Measurements from ENCODE around the gene GINS3.

Gene GINS3

DNA sequence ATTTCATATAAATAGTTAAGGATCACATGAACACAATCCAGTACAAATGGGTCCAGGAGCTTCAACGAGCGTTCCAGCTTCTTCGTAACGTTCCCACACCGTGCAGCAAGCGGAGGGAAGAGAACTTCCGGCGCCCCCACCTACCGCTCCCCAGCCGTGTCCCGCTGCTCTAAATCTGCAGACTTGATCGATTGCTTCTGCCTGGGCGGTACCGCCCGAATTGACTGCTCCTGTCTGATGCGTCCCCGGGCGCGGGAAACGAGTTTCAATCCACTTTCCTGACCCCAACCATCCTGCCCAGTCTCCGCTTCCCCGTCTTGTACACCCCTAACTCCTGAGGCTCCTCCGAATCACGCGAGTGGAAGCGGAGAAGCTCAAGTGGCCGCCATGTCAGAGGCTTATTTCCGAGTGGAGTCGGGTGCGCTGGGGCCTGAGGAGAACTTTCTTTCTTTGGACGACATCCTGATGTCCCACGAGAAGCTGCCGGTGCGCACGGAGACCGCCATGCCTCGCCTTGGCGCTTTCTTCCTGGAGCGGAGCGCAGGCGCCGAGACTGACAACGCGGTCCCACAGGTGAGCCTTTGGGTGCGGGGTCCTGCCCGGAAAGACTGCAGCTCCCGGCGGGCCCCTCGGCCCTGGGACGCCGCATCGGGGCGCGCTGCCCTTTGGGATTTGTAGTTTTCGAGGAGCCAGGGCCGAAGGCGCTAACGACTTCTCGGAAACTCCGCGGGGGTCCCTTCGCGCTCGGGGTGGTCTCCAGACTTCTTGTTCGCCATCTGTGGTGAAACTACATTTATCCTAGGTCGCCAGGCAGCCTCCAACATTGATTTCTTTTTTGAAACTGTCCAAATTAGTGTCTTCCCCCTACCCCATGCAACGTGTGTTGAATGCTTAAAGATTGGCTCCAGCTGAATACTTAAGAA lies at the start of gene GINS3:
Gene GINS3 (plus strand): TSS at position 257 of the 923 bp plus-strand sequence. CDS start 131 bp downstream, at position 388.
- DNase-seq = peak; percentile 69

DNA sequence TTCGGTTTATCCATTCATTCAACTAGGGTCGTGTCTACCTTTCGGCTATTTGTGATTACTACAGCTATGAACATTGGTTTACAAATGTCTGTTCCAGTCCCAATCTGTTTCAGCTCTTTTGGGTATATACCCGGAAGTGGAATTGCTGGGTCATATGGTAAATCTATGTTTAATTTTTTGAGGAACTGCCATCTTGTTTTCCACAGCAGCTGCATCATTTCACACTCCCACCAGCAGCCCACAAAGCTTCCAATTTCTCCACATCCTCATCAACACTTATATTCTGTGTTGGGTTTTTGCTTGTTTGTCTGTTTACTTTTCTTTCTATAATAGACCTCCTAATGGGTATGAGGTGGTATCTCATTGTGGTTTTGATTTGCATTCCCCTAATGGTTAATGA lies 48.7 kb upstream of the GINS3 start:
- no peak for DNase-seq

DNA sequence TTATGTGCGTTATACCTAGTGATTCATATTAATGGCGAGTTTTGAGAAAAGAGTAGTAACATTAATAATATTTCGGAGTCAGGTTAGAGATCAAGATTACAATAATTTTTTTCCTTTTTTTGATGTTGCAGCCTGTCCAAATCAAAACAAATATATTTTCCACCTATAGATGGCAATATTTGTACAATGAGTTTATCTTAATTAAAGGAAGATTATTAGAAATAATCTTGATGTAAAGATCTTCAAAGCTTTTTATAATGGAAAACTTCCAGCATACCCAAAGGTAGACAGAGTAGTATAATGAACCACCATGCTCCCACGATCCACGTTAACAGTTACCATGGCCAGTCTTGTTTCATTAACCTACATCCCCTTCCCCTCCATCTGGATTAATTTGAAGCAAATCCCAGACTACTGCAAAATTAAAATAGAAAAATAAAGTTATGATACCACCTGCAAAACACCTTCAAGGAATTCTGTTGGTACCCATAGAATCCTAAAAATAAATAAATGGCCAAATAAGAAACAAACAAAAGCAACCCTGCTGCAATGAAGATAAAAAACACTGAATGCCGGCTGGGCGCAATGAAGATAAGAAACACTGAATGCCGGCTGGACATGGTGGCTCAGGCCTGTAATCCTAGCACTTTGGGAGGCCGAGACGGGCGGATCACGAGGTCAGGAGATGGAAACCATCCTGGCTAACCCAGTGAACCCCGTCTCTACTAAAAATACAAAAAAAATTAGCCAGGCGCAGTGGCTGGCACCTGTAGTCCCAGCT lies 46.5 kb upstream of the GINS3 start:
- no peak for DNase-seq

DNA sequence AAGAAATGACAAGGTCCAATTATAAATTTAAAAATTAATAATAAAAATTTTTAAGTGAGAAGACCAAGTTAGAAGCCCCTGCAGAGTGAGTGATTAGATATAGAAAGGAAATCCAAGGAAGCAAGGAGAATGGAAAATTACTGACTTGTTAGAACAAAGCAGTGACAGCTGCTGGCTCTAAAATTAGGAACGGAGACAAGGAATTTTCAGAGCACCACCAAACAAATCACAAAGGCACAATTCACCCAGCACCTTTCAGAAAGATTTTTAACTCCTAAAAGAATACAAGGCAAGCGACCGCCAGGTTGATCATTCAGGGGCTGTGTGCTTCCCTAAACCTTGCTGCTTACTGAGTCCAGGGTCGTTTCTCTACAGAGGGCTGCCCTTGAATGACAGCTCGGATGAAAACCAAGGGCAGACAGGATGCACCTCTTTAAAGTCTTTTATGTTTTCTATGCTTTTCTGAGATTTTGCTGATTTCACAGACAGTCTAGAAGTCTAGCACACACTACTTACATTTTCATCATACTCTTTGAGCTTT lies 45.4 kb upstream of the GINS3 start:
- no peak for DNase-seq

DNA sequence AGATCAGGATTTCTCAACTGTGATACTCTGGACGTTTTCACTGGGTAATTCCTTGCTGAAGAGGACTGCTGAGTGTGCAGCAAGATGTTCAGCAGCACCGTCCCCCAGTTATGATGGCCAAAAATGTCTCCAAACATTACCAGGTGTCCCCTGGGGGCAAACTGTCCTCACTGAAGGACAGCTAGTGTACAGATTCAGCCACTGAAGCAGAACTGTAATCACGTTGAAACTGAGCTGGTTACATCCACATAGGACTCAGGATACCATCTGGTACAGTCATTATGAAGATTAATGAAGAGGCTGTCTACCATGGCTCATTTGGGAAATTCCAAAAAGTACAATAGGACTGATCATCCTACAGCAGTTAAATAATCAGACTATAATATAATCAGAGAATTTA lies 43.3 kb upstream of the GINS3 start:
- DNase-seq = no peak

DNA sequence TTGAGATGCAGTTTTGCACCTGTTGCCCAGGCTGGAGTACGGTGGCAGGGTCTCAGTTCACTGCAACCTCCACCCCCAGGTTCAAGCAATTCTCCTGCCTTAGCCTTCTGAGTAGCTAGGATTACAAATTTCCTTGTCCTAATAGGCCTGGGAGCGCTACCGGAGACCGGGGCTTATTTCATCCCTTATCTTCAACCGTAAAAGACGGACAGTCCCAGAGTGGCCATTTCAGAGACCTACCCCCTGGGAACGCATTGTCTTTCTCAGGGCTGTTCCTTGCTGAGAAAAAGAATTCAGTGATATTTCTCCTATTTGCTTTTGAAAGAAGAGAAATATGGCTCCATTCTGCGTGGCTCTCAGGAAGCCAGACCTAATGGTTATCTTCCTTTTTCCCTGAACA lies 39.6 kb upstream of the GINS3 start:
- DNase-seq = no peak

DNA sequence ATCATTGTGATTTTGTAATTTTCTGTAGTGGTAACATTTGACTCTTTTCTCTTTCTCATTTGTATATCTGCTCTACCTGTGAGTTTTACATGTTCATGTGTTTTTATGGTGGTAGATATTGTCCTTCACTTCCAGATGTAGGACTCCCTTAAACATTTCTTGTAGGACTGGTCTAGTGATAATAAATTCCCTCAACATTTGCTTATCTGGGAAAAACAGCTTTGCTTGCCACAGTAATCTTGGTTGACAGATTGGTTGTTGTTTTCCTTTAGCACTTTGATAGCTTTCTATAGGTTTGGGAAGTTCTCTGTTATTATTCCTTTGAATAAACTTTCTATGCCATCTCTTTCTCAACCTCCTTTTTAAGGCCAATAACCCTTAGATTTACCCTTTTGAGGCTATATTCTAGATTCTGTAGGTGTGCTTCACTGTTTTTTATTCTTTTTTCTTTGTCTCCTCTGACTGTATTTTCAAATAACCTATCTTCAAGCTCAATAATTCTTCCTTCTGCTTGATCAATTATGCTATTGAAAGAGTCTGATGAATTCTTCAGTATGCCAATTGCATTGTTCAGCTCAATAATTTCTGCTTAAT lies 32.1 kb upstream of the GINS3 start:
- no peak for DNase-seq

DNA sequence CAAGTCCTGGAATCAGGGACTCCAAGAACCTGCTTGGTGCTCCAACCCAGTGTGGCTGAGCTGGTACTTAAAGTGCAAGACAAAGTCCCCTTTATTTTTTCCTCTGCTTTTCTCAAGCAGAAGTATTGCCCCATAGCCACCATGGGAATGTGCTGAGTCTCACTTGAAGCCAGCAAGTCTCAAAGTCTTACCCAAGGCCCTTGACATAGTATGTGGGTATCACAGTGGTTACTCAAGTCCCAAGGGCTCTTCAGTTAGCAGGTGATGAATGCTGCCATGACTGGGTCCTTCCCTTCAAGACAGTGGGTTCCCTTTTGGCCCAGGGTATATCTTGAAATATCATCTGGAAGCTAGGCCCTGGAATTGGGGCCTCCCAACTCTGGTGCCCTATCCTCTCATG lies 30.5 kb upstream of the GINS3 start:
- DNase-seq = no peak

DNA sequence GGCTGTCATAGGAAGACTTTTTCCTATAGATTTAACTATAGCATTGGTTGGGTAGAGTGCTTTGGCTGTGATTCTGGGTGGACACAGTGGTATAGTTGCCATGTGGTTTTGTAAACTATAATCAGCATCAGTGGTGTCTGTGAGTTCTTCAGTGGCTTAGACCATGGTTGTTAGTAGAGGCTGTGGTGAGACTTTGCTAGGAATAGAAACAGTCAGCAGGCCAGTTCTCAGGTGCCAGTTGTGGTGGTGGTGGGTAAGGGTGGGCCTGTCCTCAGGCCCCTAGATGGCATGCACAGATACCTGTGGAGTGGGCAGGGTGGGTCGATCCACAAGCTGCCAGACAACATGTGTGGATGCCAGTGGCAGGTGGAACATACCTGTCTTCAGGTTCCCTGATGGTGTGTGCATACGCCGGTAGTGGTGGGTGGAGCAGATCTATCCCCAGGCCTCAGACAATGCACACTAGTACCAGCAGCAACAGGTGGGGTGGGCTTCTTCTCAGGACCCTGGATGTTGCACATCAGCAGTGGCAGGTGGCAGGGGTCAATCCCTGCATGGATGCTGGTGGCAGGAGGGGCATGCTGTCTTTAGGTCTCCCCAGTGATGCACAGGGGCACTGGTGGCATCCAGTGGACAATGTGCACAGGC lies 28.4 kb upstream of the GINS3 start:
- DNase-seq = no peak

DNA sequence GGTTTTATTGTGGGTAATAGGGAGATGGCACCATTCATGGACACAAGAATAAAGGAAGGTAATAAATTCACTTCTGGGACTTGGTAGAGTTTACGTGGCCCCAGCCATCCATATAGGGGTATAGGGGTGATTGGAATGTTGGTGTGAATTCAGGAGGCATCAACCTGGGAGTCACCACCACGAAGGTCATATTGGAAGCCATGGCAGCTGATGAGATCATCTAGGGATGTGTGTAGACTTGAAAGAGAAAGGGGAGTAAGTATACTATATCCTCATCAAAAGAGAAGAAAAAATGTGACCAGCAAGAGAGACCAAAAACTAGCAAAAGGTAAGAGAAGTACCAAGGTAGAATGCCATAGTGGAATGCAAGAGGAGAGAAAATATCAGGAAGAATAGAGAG lies 26.6 kb upstream of the GINS3 start:
- DNase-seq = no peak

DNA sequence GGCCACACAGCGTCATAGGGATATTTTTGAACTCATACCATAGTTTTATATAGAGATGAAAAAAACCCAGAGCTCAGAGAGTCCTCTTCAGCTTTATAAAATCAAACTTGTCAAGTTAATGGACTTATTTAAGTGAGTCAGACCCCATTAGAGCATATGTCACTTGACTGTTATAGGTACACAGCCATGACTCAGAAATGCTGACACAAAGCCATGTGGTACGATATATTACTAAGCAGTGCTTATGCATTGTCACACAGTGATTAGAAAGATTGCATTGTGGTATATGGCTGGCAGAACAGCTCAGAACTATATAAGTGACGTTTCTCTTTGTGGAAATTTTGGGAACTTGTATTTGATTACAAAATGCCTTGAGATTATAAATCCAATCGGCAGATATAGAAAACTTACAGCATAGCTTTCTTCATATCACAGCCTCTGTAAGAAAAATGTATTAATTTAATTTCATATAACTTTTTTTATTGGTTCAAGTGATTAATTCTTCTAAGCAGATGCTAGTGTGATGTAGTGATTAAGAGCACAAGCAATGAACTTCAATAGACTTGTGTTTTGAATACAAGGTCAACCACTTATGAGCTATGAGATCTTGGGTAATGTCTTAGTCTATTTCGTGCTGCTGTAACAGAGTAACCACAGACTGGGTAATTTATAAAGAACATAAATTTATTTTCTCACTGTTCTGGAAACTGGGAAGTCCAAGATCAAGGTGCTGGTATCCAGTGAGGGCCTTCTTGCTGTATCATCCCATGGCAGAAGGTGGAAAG lies 25.8 kb upstream of the GINS3 start:
- DNase-seq = no peak

DNA sequence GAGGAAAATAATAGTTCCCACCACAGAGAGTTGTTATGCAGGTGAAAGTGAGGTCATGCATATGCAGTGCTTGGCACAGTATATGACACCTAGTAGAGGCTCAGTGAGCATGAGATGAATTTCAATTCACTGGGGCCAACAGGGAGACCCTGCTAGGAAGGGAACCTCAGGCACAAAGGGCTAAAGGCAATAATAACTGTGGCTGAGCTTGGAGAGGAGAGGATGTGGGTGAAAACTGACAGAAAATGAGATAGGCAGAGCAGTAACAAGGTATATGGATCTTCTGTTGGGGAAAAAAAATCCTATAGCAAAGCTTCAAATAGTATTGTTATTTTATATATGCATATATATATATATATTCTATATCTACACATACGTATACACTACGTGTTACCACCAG lies 25.0 kb upstream of the GINS3 start:
- no peak for DNase-seq

DNA sequence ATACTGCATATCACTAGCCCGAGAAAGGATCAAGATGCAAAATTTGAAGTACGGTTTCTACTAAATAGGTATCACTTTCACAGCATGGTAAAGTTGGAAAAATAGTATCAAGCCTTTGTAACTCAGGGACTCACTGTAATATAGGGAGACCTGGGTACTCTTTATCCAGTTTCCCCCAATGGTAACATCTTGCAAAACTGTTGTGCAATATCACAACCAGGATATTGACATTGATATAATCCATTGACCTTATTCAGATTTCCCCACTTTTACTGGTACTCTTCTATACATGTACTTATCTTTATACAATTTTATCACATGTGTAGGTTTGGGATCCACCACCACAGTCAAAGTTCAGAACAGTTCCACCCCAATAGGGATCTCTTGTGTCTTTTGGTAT lies 20.4 kb upstream of the GINS3 start:
- no peak for DNase-seq

DNA sequence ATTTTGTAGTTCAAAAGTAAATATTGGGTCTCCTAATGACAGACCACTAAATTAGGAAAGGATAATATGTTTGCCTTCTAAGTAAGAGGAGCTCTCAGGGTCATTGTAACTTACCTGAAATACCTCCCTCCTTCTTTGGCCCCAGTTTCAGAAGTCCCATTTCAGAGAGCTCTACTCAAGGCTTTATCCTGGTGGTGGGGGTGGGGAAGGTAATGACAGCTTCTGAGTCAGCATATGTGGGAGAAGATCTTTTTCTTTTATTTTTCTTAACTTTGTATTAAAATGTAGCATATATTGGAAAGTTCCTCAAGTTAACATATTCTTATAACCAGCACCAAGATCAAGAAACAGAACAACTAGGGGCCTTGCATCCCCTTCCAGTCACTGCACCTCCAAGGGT lies 16.9 kb upstream of the GINS3 start:
- DNase-seq = no peak

DNA sequence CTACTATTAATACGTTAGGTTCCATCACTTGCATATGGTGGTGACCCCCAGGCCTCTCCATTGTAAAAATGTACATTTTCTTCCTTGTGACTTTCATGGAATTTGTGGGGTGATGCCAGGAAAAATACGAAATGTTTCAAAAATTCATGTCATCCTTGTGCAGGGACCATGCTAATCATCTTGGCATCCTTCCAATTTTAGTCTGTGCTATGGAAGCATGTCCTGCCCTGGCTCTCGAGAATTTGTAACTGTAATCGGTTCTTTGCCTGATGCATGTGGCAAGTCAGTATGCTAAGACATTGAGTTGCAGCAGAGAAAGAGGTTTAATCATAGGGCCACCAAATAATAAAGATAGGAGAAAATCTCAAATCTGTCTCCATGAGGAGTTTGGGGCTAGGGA lies 14.3 kb upstream of the GINS3 start:
- DNase-seq = peak; percentile 3

DNA sequence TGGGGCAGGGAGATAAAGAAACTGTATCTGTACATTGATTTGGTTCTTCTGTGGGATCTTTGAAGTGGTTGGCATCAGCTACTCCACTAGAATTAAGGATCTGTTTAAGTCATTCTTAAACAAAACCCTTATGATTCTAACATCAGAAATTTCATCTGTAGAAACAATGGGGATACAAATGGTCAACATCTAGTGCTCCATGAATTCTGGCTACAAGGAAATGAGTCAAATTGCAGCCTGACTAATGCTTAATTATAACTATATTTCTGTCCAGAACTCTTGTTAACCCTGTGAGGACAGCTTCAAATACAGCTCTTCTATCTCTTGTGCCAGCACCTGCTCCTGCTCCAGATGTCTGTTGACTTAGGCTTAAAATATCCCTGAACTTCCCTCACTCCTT lies 13.9 kb upstream of the GINS3 start:
- DNase-seq = no peak

DNA sequence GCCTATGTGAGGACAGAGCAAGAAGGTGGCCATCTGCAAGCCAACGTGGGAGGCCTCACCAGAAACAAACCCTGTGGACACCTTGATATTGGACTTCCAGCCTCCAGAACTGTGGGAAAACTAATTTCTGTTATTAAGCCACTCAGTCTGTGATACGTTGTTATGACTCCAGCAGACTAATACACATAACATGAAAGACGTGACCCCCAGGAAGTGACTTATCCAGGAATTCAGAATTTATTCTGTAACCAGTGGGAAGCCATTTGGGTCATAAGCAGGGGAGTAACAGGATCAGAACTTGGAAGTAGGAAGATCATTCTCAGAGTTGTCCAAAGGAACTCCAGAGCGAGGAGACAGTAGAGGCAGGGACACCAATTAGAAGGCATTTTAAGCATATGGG lies 12.5 kb upstream of the GINS3 start:
- DNase-seq = no peak

DNA sequence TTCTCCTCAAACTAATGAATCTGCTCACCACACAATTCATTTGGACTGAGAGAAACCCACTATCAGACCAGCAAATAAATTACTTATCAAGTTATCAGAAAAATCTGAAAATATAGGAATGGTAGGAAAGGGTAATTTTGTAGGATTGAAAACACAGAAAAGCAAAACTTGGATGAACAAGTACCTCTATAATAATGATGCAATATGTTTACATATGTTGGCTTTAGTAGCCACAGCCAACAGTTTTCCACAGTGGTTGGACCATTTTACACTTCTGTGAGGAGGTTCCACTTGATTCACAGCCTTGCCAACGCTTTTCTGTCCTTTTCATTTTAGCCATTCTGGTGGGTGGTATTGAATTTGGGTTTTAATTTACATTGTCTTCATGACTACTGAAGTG lies 10.6 kb upstream of the GINS3 start:
- DNase-seq = no peak

DNA sequence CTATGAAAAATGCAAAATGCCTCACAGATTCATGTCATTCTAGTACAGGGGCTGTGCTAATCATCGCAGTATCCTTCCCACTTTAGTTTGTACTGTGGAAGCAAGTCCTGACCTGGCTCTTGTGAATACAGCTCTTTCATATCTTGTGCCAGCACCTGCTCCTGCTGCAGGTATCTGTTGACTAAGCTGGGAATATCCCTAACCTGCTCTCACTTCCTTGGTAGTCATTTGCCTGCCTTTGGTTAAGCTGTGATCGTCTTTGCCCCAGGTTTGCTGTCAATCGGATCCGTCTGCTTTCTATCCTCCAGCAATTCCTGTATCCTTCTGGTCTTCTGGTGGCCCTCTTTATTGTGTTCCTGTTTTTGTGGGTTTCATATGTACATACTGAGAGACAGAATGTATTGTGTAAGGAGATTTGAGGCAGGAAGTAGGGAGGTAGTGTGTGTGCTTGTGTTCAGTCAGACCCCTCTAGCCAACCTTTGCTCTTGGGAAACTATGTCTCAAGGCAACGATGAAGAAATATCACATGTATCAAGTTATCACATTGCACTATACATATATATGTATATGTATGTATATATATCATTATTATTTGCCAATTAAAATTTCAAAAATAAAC lies 7.7 kb upstream of the GINS3 start:
- DNase-seq = no peak

DNA sequence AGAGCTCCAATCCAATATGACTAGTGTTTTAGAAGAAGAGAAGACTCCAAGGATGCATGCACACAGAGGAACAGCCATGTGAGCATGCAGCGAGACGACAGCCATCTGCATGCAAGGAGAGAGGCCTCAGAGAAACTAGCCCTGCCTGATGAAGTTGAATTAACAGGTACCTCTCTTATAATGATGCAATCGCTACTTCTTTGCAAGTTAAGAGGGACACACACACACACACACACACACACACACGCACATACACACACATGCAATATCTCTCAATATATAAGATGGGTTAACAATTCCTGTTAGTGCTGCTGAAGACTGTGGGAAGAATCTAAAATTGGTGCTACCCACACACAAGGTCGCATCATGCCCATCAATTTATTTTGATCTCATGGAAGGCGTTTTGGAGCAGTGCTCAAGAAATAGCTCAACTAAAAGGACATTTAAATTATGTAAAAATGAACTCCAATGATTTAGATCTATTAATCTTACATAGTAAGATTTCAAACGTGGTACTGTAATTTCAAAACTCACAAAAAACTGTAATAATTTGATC lies 7.0 kb upstream of the GINS3 start:
- no peak for DNase-seq

DNA sequence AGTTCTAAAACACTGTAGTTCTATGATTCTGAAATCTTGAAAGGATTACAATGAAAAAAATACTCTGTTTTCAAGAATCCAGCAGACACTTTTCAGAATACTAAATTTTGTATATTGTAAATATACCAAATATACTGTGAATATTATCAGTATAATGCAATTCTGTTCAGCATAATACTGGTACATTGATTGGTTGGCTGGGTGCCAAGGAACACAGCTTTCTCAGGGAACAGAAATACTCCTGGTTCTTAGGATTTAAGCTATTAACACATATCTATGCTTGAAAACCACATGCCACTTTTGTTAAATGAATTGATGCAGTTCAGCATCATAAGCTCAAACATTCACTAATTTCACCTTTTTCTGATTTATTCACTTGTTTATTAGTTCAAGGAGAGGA lies 2.5 kb upstream of the GINS3 start:
- no peak for DNase-seq
